Loucy (cell line): ENCODE data around the gene CACNB2.

Experiments
- H2AFZ ChIP-seq: fragments of 200-600 bp; sonication (generic); 2 replicates; pipeline ENCODE4 v1.6.0; 2016; ENCODE audit warnings: antibody characterized with exemption, mild to moderate bottlenecking, low read length, moderate library complexity
- H3F3A ChIP-seq: fragments of 200-600 bp; 2 replicates; pipeline ENCODE4 v1.6.0; 2016; ENCODE audit warnings: antibody characterized with exemption, low read depth, mild to moderate bottlenecking
- H3K27me3 ChIP-seq: fragments of 200-600 bp; sonication (generic); 2 replicates; pipeline ENCODE4 v1.6.1; 2014; ENCODE audit warnings: low read length, mild to moderate bottlenecking; ENCODE audit not compliant: insufficient read depth, poor library complexity, severe bottlenecking
- H3K36me3 ChIP-seq: fragments of 200-600 bp; sonication (generic); 2 replicates; pipeline ENCODE4 v1.6.1; 2016; ENCODE audit warnings: low read length; ENCODE audit not compliant: insufficient read depth
- H3K4me1 ChIP-seq: fragments of 200-600 bp; sonication (generic); 2 replicates; pipeline ENCODE4 v1.5.1; 2014; ENCODE audit warnings: low read length, mild to moderate bottlenecking; ENCODE audit not compliant: insufficient read depth, poor library complexity, severe bottlenecking
- H3K4me2 ChIP-seq: fragments of 200-600 bp; sonication (generic); 2 replicates; pipeline ENCODE4 v1.6.0; 2014; ENCODE audit warnings: antibody characterized with exemption, low read length, low read depth, mild to moderate bottlenecking; ENCODE audit not compliant: poor library complexity, severe bottlenecking
- H3K4me3 ChIP-seq: fragments of 200-600 bp; sonication (generic); 2 replicates; pipeline ENCODE4 v1.5.1; 2014; ENCODE audit warnings: low read length, mild to moderate bottlenecking, mixed read lengths; ENCODE audit not compliant: poor library complexity, severe bottlenecking
- H3K79me2 ChIP-seq: fragments of 200-600 bp; sonication (generic); 2 replicates; pipeline ENCODE4 v1.6.1; 2014; ENCODE audit warnings: low read length; ENCODE audit not compliant: insufficient read depth
- H3K9ac ChIP-seq: fragments of 200-600 bp; sonication (generic); 2 replicates; pipeline ENCODE4 v1.6.0; 2014; ENCODE audit warnings: mild to moderate bottlenecking, low read depth, low read length, moderate library complexity; ENCODE audit not compliant: poor library complexity, severe bottlenecking
- H3K9me2 ChIP-seq: fragments of 200-600 bp; sonication (generic); replicated peaks from 2 replicates; pipeline ENCODE4 v1.6.1; 2016; ENCODE audit warnings: low read depth, low read length, mixed read lengths
- H3K9me3 ChIP-seq: fragments of 200-600 bp; sonication (generic); 2 replicates; pipeline ENCODE4 v1.6.1; 2014; ENCODE audit warnings: mild to moderate bottlenecking, antibody characterized with exemption, low read length, low read depth; ENCODE audit not compliant: insufficient read depth
- H4K20me1 ChIP-seq: fragments of 200-600 bp; sonication (generic); 2 replicates; pipeline ENCODE4 v1.6.0; 2014; ENCODE audit warnings: antibody characterized with exemption, low read length, mild to moderate bottlenecking; ENCODE audit not compliant: insufficient read depth, poor library complexity, severe bottlenecking
- CTCF ChIP-seq: fragments of 200-600 bp; sonication (generic); conservative IDR thresholded peaks from 2 replicates; pipeline ENCODE4 v1.5.1; 2014; ENCODE audit warnings: mild to moderate bottlenecking, antibody characterized with exemption, low read length
- EZH2phosphoT487 ChIP-seq: fragments of 200-600 bp; IDR thresholded peaks from 2 replicates; pipeline ENCODE4 v1.6.1; 2018; ENCODE audit warnings: antibody characterized with exemption, mild to moderate bottlenecking, moderate library complexity, borderline replicate concordance

CACNB2 gene

GRCh38 chr10:18134921-18135320 is 5.3 kb upstream of the CACNB2 start:
- Histone ChIP-seq H3K4me3 (no peak overlapping the region), H3K9ac (no peak overlapping the region), H3K4me1 (no peaks in the 10 kb centered on the region), H3K4me2 (no peak overlapping the region), H2AFZ (no peak overlapping the region), H3K27me3 (peaks cover 5% of the 10 kb centered on the region), H3K9me2 (no peaks in the 10 kb centered on the region), H3F3A (no peaks in the 10 kb centered on the region), H4K20me1 (no peaks in the 10 kb centered on the region), H3K9me3 (no peaks in the 10 kb centered on the region), H3K79me2 (no peaks in the 10 kb centered on the region), H3K36me3 (no peaks in the 10 kb centered on the region)
- TF ChIP-seq EZH2phosphoT487 (no peak), CTCF (no peak)

- Histone ChIP-seq H2AFZ (no peak overlapping the region), H3K9me2 (no peaks in the 10 kb centered on the region), H3F3A (no peaks in the 10 kb centered on the region), H3K4me1 (no peaks in the 10 kb centered on the region), H3K9ac (no peak overlapping the region), H3K4me2 (no peak overlapping the region), H3K79me2 (no peaks in the 10 kb centered on the region), H3K9me3 (no peaks in the 10 kb centered on the region), H3K36me3 (no peaks in the 10 kb centered on the region), H4K20me1 (no peaks in the 10 kb centered on the region), H3K27me3 (peaks cover 16% of the 10 kb centered on the region), H3K4me3 (no peak overlapping the region)
- TF ChIP-seq EZH2phosphoT487 (no peak), CTCF (no peak)
Measured at GRCh38 chr10:18136073-18136791, 4.0 kb upstream of the CACNB2 start.

- H3K36me3 ChIP-seq, result no peaks in the 10 kb centered on the region
- no peaks in the 10 kb centered on the region for H3K9me2 ChIP-seq
- TF ChIP-seq CTCF (no peak), EZH2phosphoT487 (no peak)
- H3K9ac ChIP-seq, result no peak overlapping the region
- no peaks in the 10 kb centered on the region for H3K4me1 ChIP-seq
- peaks cover 16% of the 10 kb centered on the region for H3K27me3 ChIP-seq
- H3K79me2 ChIP-seq, result no peaks in the 10 kb centered on the region
- H2AFZ ChIP-seq, result no peak overlapping the region
- no peaks in the 10 kb centered on the region for H3F3A ChIP-seq
- no peaks in the 10 kb centered on the region for H3K9me3 ChIP-seq
- H3K4me3 ChIP-seq, result no peak overlapping the region
- no peak overlapping the region for H3K4me2 ChIP-seq
- no peaks in the 10 kb centered on the region for H4K20me1 ChIP-seq
Measured at GRCh38 chr10:18137111-18137510, 3.1 kb upstream of the CACNB2 start.
